Measurements from ENCODE around the gene AKAP8L.
"Not testable (repeated sequence)": the region's sequence is repeated elsewhere in the genome, so short reads cannot be mapped to it uniquely, and the experiment has no call there.

Gene AKAP8L

GRCh38 chr19:15341328-15341727, 77.5 kb downstream of the AKAP8L start:
- H3K9me2 ChIP-seq (replicated peaks; ENCODE audit: low read depth, low read length); H3K27me3 ChIP-seq (ENCODE audit: insufficient read depth, low read length, poor library complexity, severe bottlenecking); H3K4me2 ChIP-seq (ENCODE audit: low read depth, low read length, poor library complexity, severe bottlenecking); H3K4me1 ChIP-seq (ENCODE audit: insufficient read depth, low read length, poor library complexity, severe bottlenecking); H3K79me2 ChIP-seq (ENCODE audit: insufficient read depth, low read length); H3K36me3 ChIP-seq (ENCODE audit: insufficient read depth, low read length); H3K4me3 ChIP-seq (ENCODE audit: low read length, poor library complexity, severe bottlenecking); H2AFZ ChIP-seq (ENCODE audit: low read length); H3F3A ChIP-seq (ENCODE audit: low read depth); H3K9ac ChIP-seq (ENCODE audit: low read depth, low read length, poor library complexity, severe bottlenecking); H4K20me1 ChIP-seq (ENCODE audit: insufficient read depth, low read length, poor library complexity, severe bottlenecking); H3K9me3 ChIP-seq (ENCODE audit: insufficient read depth, low read depth, low read length): not testable (repeated sequence)

- H4K20me1 ChIP-seq (ENCODE audit: insufficient read depth, low read length, poor library complexity, severe bottlenecking) = no peaks in the 10 kb centered on the region
- no peak for TF ChIP-seq EZH2phosphoT487 (IDR thresholded peaks at IDR 0.05; ENCODE audit: borderline replicate concordance)
- TF ChIP-seq CTCF (conservative IDR thresholded peaks at IDR 0.05; ENCODE audit: low read length) = no peak
These were observed 78.7 kb downstream of the AKAP8L start for GRCh38 chr19:15340086-15340485.

GRCh38 chr19:15337202-15337601, 81.6 kb downstream of the AKAP8L start:
- H3K9me2 ChIP-seq (replicated peaks; ENCODE audit: low read depth, low read length) = no peaks in the 10 kb centered on the region
- H3K9me3 ChIP-seq (ENCODE audit: insufficient read depth, low read depth, low read length) = no peaks in the 10 kb centered on the region
- H3K4me2 ChIP-seq (ENCODE audit: low read depth, low read length, poor library complexity, severe bottlenecking) = no peak overlapping the region
- no peaks in the 10 kb centered on the region for H3K36me3 ChIP-seq (ENCODE audit: insufficient read depth, low read length)
- no peaks in the 10 kb centered on the region for H3F3A ChIP-seq (ENCODE audit: low read depth)
- H3K27me3 ChIP-seq (ENCODE audit: insufficient read depth, low read length, poor library complexity, severe bottlenecking) = no peaks in the 10 kb centered on the region
- H4K20me1 ChIP-seq (ENCODE audit: insufficient read depth, low read length, poor library complexity, severe bottlenecking) = no peaks in the 10 kb centered on the region
- TF ChIP-seq EZH2phosphoT487 (IDR thresholded peaks at IDR 0.05; ENCODE audit: borderline replicate concordance) = no peak
- TF ChIP-seq CTCF (conservative IDR thresholded peaks at IDR 0.05; ENCODE audit: low read length) = no peak
- peaks cover 8% of the 10 kb centered on the region; the same call in 1 of the 2 replicates for H3K79me2 ChIP-seq (ENCODE audit: insufficient read depth, low read length)
- H3K9ac ChIP-seq (ENCODE audit: low read depth, low read length, poor library complexity, severe bottlenecking) = no peak overlapping the region
- H3K4me1 ChIP-seq (ENCODE audit: insufficient read depth, low read length, poor library complexity, severe bottlenecking) = peaks cover 4% of the 10 kb centered on the region
- no peak overlapping the region for H3K4me3 ChIP-seq (ENCODE audit: low read length, poor library complexity, severe bottlenecking)
- no peak overlapping the region for H2AFZ ChIP-seq (ENCODE audit: low read length)

More at GRCh38 chr19:15340086-15340485, 78.7 kb downstream of the AKAP8L start:
- no peaks in the 10 kb centered on the region for H3K36me3 ChIP-seq (ENCODE audit: insufficient read depth, low read length)
- H3K4me3 ChIP-seq (ENCODE audit: low read length, poor library complexity, severe bottlenecking) = no peak overlapping the region
- no peaks in the 10 kb centered on the region for H3F3A ChIP-seq (ENCODE audit: low read depth)
- no peak overlapping the region for H3K9ac ChIP-seq (ENCODE audit: low read depth, low read length, poor library complexity, severe bottlenecking)
- no peaks in the 10 kb centered on the region for H3K9me3 ChIP-seq (ENCODE audit: insufficient read depth, low read depth, low read length)
- no peaks in the 10 kb centered on the region for H3K79me2 ChIP-seq (ENCODE audit: insufficient read depth, low read length)
- no peaks in the 10 kb centered on the region for H3K4me1 ChIP-seq (ENCODE audit: insufficient read depth, low read length, poor library complexity, severe bottlenecking)
- H3K4me2 ChIP-seq (ENCODE audit: low read depth, low read length, poor library complexity, severe bottlenecking) = no peak overlapping the region
- H3K9me2 ChIP-seq (replicated peaks; ENCODE audit: low read depth, low read length) = no peaks in the 10 kb centered on the region
- H3K27me3 ChIP-seq (ENCODE audit: insufficient read depth, low read length, poor library complexity, severe bottlenecking) = no peaks in the 10 kb centered on the region
- no peak overlapping the region for H2AFZ ChIP-seq (ENCODE audit: low read length)

- not testable (repeated sequence) for H3K9me3 ChIP-seq (ENCODE audit: insufficient read depth, low read depth, low read length); H3F3A ChIP-seq (ENCODE audit: low read depth); H4K20me1 ChIP-seq (ENCODE audit: insufficient read depth, low read length, poor library complexity, severe bottlenecking); H3K9me2 ChIP-seq (replicated peaks; ENCODE audit: low read depth, low read length); H3K27me3 ChIP-seq (ENCODE audit: insufficient read depth, low read length, poor library complexity, severe bottlenecking); H3K4me1 ChIP-seq (ENCODE audit: insufficient read depth, low read length, poor library complexity, severe bottlenecking); H3K4me2 ChIP-seq (ENCODE audit: low read depth, low read length, poor library complexity, severe bottlenecking); H3K9ac ChIP-seq (ENCODE audit: low read depth, low read length, poor library complexity, severe bottlenecking); H3K4me3 ChIP-seq (ENCODE audit: low read length, poor library complexity, severe bottlenecking); H2AFZ ChIP-seq (ENCODE audit: low read length); H3K36me3 ChIP-seq (ENCODE audit: insufficient read depth, low read length)
- H3K79me2 ChIP-seq (ENCODE audit: insufficient read depth, low read length) = peaks cover 15% of the 10 kb centered on the region
These were observed 82.8 kb downstream of the AKAP8L start for GRCh38 chr19:15335992-15336391.

All from Loucy (cell line).